ENCODE measurements around the gene TRMU. TPM values are rescaled to one million over a fixed set of nuclear protein-coding genes. Genes with fewer than 3 reads are reported as not detected.
"Not testable (repeated sequence)": the region's sequence is repeated elsewhere in the genome, so short reads cannot be mapped to it uniquely, and the experiment has no call there.

Gene TRMU
- total and polyA plus RNA-seq, 2 of the 8 experiments (the other 6 are each of a cell fraction or from before 2014, with no cell fraction given) = 43.4 to 70.6 TPM

GRCh38 chr22:46395145-46395544, 59.6 kb downstream of the TRMU start (continued):
- TF ChIP-seq CTCF (IDR thresholded peaks at IDR 0.05; ENCODE audit: control extremely low read depth in 1 of 3, insufficient read depth in 1 of 3, low read depth in 1 of 3, low read length in 3 of 3) (no peak), RXRA (IDR thresholded peaks at IDR 0.05; ENCODE audit: insufficient read depth, low read depth, low read length) (no peak), SP1 (IDR thresholded peaks at IDR 0.05; ENCODE audit: low read depth, low read length) (no peak), NRF1 (IDR thresholded peaks at IDR 0.05; ENCODE audit: low read depth, low read length) (no peak), HDAC6 (IDR thresholded peaks at IDR 0.05; ENCODE audit: low read depth, low read length) (no peak), POLR2A (IDR thresholded peaks at IDR 0.05; ENCODE audit: control extremely low read depth in 1 of 2, low read depth in 2 of 2, low read length in 2 of 2) (no peak), E2F6 (IDR thresholded peaks at IDR 0.05) (no peak), EP300 (IDR thresholded peaks at IDR 0.05; ENCODE audit: borderline replicate concordance in 1 of 2, low read depth in 2 of 2, low read length in 2 of 2) (no peak), BCL11A (IDR thresholded peaks at IDR 0.05; ENCODE audit: low read depth in 2 of 2, low read length in 2 of 2) (no peak)

DNA sequence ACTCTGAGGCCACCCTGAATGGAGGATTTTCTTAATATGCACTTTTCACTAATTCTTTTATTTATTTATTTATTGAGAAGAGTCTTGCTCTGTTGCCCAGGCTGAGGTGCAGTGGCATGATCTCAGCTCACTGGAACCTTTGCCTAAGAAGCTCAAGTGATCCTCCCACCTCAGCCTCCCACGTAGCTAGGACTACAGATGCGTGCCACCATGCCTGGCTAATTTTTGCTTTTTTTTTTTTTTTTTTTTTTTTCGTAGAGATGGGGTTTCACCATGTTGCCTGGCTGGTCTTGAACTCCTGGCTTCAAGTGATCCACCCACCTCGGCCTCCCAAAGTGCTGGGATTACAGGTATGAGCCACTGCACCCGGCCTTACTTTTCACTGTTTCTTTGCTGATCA, 61.5 kb downstream of the TRMU start:
- H3K9me3 ChIP-seq (ENCODE audit: insufficient read depth in 2 of 2, low read depth in 1 of 2, low read length in 1 of 2); H4K8ac ChIP-seq (ENCODE audit: extremely low read depth, insufficient read depth, low read length); H2BK120ac ChIP-seq (replicated peaks; ENCODE audit: low read depth, low read length); H3K4me3 ChIP-seq (ENCODE audit: extremely low read depth in 1 of 4, insufficient read depth in 2 of 4, low read depth in 3 of 4, low read length in 4 of 4); H3K23me2 ChIP-seq (ENCODE audit: low read depth, low read length); H3K14ac ChIP-seq (ENCODE audit: insufficient read length); H2AK5ac ChIP-seq (ENCODE audit: low read depth, low read length); H2BK12ac ChIP-seq (ENCODE audit: low read depth, low read length); H3K18ac ChIP-seq (ENCODE audit: extremely low read depth, low read length); DNase-seq (ENCODE audit: low read depth in 1 of 2, low spot score in 2 of 2); H3K79me2 ChIP-seq (ENCODE audit: control insufficient read depth in 1 of 2, insufficient read depth in 2 of 2, low read length in 2 of 2); H2BK15ac ChIP-seq (ENCODE audit: low read length); H3K4ac ChIP-seq (replicated peaks; ENCODE audit: insufficient read length, low read depth, low read length); H2BK20ac ChIP-seq (ENCODE audit: low read length); H4K91ac ChIP-seq (replicated peaks; ENCODE audit: insufficient read length, low read length); H3K4me1 ChIP-seq (replicated peaks in 1 of 4; ENCODE audit: control insufficient read depth in 3 of 4, insufficient read depth in 4 of 4, low read length in 3 of 4); H4K20me1 ChIP-seq (replicated peaks in 1 of 2; ENCODE audit: control insufficient read depth in 1 of 2, insufficient read depth in 2 of 2, low read length in 2 of 2); H4K5ac ChIP-seq (ENCODE audit: insufficient read length, low read depth, low read length); FAIRE-seq; POLR2A ChIA-PET (ENCODE audit: partially characterized antibody); H2AFZ ChIP-seq (ENCODE audit: low read length); H3K79me1 ChIP-seq (ENCODE audit: low read depth, low read length); H3K23ac ChIP-seq (ENCODE audit: insufficient read length); H3K4me2 ChIP-seq (ENCODE audit: insufficient read depth in 1 of 2, low read depth in 2 of 2, low read length in 2 of 2); H3K27me3 ChIP-seq (replicated peaks in 1 of 4; ENCODE audit: control insufficient read depth in 3 of 4, extremely low read depth in 1 of 4, insufficient read depth in 3 of 4, low read length in 3 of 4); H3K36me3 ChIP-seq (ENCODE audit: control insufficient read depth in 2 of 4, insufficient read depth in 4 of 4, low read length in 3 of 4); H3K27ac ChIP-seq (ENCODE audit: low read depth, low read length); H2BK5ac ChIP-seq (ENCODE audit: low read depth, low read length); H3K56ac ChIP-seq (replicated peaks; ENCODE audit: insufficient read length, low read depth, low read length); H3K9ac ChIP-seq (replicated peaks in 1 of 4; ENCODE audit: extremely low read depth in 1 of 4, low read depth in 3 of 4, low read length in 3 of 4): not testable (repeated sequence)
- CTCF ChIA-PET (ENCODE audit: partially characterized antibody) = interaction anchor here (0.8 to 1.4 kb wide), 2 partner anchors 29 to 166 kb away, joined by 3 to 6 read pairs; no protein-coding TSS in a partner anchor
- WGBS, 2 experiments (ENCODE audit: extremely low coverage in 1 of 2, insufficient coverage in 1 of 2, insufficient read length in 1 of 2, insufficient replicate concordance in 2 of 2, low coverage in 1 of 2, low lambda C conversion rate in 2 of 2, missing lambda C conversion rate in 1 of 2) = 77% methylated on average over 2 of the region's 5 CpGs; no CpG with 5 or more reads in 1 of the 2 experiments
